IgD-negative memory B cell (primary cell): ENCODE results near the gene RBM4. TPM values are rescaled to one million over a fixed set of nuclear protein-coding genes. Genes with fewer than 3 reads are reported as not detected.
A peak's percentile ranks its signal among the peaks of the same experiment; 100 is the strongest.
"Not testable (repeated sequence)": the region's sequence is repeated elsewhere in the genome, so short reads cannot be mapped to it uniquely, and the experiment has no call there.

Experiments
- H3K27ac Mint-ChIP-seq, 3 donors: one replicate each; pipeline ENCODE4 v1.8.0; 2020 to 2022; ENCODE audit warnings: mild to moderate bottlenecking in 3 of 3, mixed read lengths in 3 of 3, moderate library complexity in 1 of 3
- H3K27me3 Mint-ChIP-seq: one replicate; pipeline ENCODE4 v1.8.0; 2021; ENCODE audit warnings: mixed read lengths
- H3K36me3 Mint-ChIP-seq: one replicate; pipeline ENCODE4 v1.8.0; 2020; ENCODE audit warnings: mild to moderate bottlenecking, mixed read lengths
- H3K4me1 Mint-ChIP-seq, 3 donors: one replicate each; pipeline ENCODE4 v1.8.0; 2020 to 2022; ENCODE audit warnings: mixed read lengths in 3 of 3, mild to moderate bottlenecking in 1 of 3
- H3K4me3 Mint-ChIP-seq, 4 donors: one replicate each; pipeline ENCODE4 v1.8.0; 2020 to 2022; ENCODE audit warnings: mild to moderate bottlenecking in 4 of 4, mixed read lengths in 4 of 4, moderate library complexity in 3 of 4
- H3K9me3 Mint-ChIP-seq, 3 donors: one replicate each; pipeline ENCODE4 v1.8.0; 2020 to 2021; ENCODE audit warnings: mixed read lengths in 3 of 3, mild to moderate bottlenecking in 1 of 3
- polyA plus RNA-seq: library from polyadenylated mRNA; unstranded; fragments of 300-500 nt; fragmentation: Illumina TruSeq; gene quantifications from one replicate; pipeline ENCODE4 v1.2.3, GENCODE V29; 2021

Gene RBM4
- 189 TPM for polyA plus RNA-seq

GRCh38 chr11:66638177-66639065 lies at the start of gene RBM4:
RBM4 (plus strand) TSS chr11:66638703; CDS start chr11:66639712, 1,009 bp downstream.
- Mint-ChIP-seq H3K9me3 (no peaks in the 10 kb centered on the region), H3K36me3 (peaks cover 7% of the 10 kb centered on the region), H3K4me3 (peak within 1 kb of the TSS; percentile 95 to 98 (median 98)), H3K4me1 (peaks cover 50 to 57% (median 56%) of the 10 kb centered on the region in 3 donors), H3K27me3 (peaks cover 1% of the 10 kb centered on the region), H3K27ac (peak within 1 kb of the TSS; percentile 85 to 99 (median 91))

- H3K36me3 Mint-ChIP-seq, H3K27me3 Mint-ChIP-seq, H3K4me3 Mint-ChIP-seq, H3K27ac Mint-ChIP-seq, H3K9me3 Mint-ChIP-seq: not testable (repeated sequence)
- H3K4me1 Mint-ChIP-seq: peaks cover 8 to 13% (median 11%) of the 10 kb centered on the region in 3 donors
Measured at GRCh38 chr11:66589315-66589714, 49.2 kb upstream of the RBM4 start.

GRCh38 chr11:66589996-66590675 lies 48.4 kb upstream of the RBM4 start:
- H3K27ac Mint-ChIP-seq: peak overlapping the region; percentile 19 to 31 (median 23)
- no peaks in the 10 kb centered on the region for H3K27me3 Mint-ChIP-seq
- no peaks in the 10 kb centered on the region for H3K9me3 Mint-ChIP-seq
- peaks cover 11 to 18% (median 16%) of the 10 kb centered on the region in 3 donors for H3K4me1 Mint-ChIP-seq
- H3K4me3 Mint-ChIP-seq: peak overlapping the region in 1 of 4 donors; percentile 57
- H3K36me3 Mint-ChIP-seq: peaks cover 2% of the 10 kb centered on the region

GRCh38 chr11:66591175-66591574 lies 47.3 kb upstream of the RBM4 start:
- Mint-ChIP-seq H3K27me3 (no peaks in the 10 kb centered on the region), H3K4me1 (peaks cover 14 to 26% (median 25%) of the 10 kb centered on the region in 3 donors), H3K36me3 (peaks cover 2% of the 10 kb centered on the region), H3K4me3 (peak overlapping the region in 2 of 4 donors; percentile 74 to 95), H3K27ac (peak overlapping the region in 1 of 3 donors; percentile 77), H3K9me3 (no peaks in the 10 kb centered on the region)

- no peaks in the 10 kb centered on the region for H3K9me3 Mint-ChIP-seq
- H3K4me3 Mint-ChIP-seq: peak within 1 kb of the TSS; percentile 95 to 100 (median 100)
- H3K27me3 Mint-ChIP-seq: no peaks in the 10 kb centered on the region
- peak within 1 kb of the TSS; percentile 91 to 100 (median 98) for H3K27ac Mint-ChIP-seq
- H3K36me3 Mint-ChIP-seq: peaks cover 2% of the 10 kb centered on the region
- H3K4me1 Mint-ChIP-seq: peaks cover 16 to 26% (median 25%) of the 10 kb centered on the region in 3 donors
Measured at GRCh38 chr11:66592457-66593302, 45.8 kb upstream of the RBM4 start, which contains the start of the genes CCDC87 and CCS. CCDC87 (minus strand) TSS chr11:66593063; CDS start chr11:66593015, 48 bp downstream. CCS (plus strand) TSS chr11:66593185; CDS start chr11:66593262, 77 bp downstream.

- Mint-ChIP-seq H3K27ac (peak overlapping the region; percentile 91 to 100 (median 98)), H3K36me3 (peaks cover 2% of the 10 kb centered on the region), H3K4me1 (peaks cover 16 to 28% (median 25%) of the 10 kb centered on the region in 3 donors), H3K9me3 (no peaks in the 10 kb centered on the region), H3K4me3 (peak overlapping the region; percentile 95 to 100 (median 100)), H3K27me3 (no peaks in the 10 kb centered on the region)
Measured at GRCh38 chr11:66593303-66593635, 45.2 kb upstream of the RBM4 start.

- Mint-ChIP-seq H3K4me1 (peaks cover 16 to 30% (median 28%) of the 10 kb centered on the region in 3 donors), H3K9me3 (no peaks in the 10 kb centered on the region), H3K4me3 (peak overlapping the region; percentile 95 to 100 (median 100)), H3K36me3 (peaks cover 2% of the 10 kb centered on the region), H3K27me3 (no peaks in the 10 kb centered on the region), H3K27ac (peak overlapping the region; percentile 91 to 100 (median 98))
Measured at GRCh38 chr11:66593650-66594049, 44.9 kb upstream of the RBM4 start.

GRCh38 chr11:66595245-66595904 lies 43.1 kb upstream of the RBM4 start:
- no peaks in the 10 kb centered on the region for H3K27me3 Mint-ChIP-seq
- peak overlapping the region; percentile 46 to 87 (median 72) for H3K4me3 Mint-ChIP-seq
- H3K9me3 Mint-ChIP-seq: no peaks in the 10 kb centered on the region
- H3K36me3 Mint-ChIP-seq: peaks cover 2% of the 10 kb centered on the region
- H3K4me1 Mint-ChIP-seq: peaks cover 16 to 34% (median 34%) of the 10 kb centered on the region in 3 donors
- peak overlapping the region; percentile 71 to 88 (median 80) for H3K27ac Mint-ChIP-seq

- H3K9me3 Mint-ChIP-seq: no peaks in the 10 kb centered on the region
- H3K4me1 Mint-ChIP-seq: peaks cover 10 to 30% (median 28%) of the 10 kb centered on the region in 3 donors
- no peaks in the 10 kb centered on the region for H3K36me3 Mint-ChIP-seq
- H3K27me3 Mint-ChIP-seq: no peaks in the 10 kb centered on the region
- H3K4me3 Mint-ChIP-seq: no peak overlapping the region
- no peak overlapping the region for H3K27ac Mint-ChIP-seq
Measured at GRCh38 chr11:66598993-66599392, 39.5 kb upstream of the RBM4 start.

GRCh38 chr11:66600219-66600618 lies 38.3 kb upstream of the RBM4 start:
- H3K36me3 Mint-ChIP-seq: peaks cover 2% of the 10 kb centered on the region
- H3K4me3 Mint-ChIP-seq: peak overlapping the region in 2 of 4 donors; percentile 5 to 46
- H3K4me1 Mint-ChIP-seq: peaks cover 6 to 24% (median 24%) of the 10 kb centered on the region in 3 donors
- H3K27me3 Mint-ChIP-seq: no peaks in the 10 kb centered on the region
- peak overlapping the region in 1 of 3 donors; percentile 62 for H3K27ac Mint-ChIP-seq
- no peaks in the 10 kb centered on the region for H3K9me3 Mint-ChIP-seq

- H3K27ac Mint-ChIP-seq: peak overlapping the region in 1 of 3 donors; percentile 62
- no peaks in the 10 kb centered on the region for H3K9me3 Mint-ChIP-seq
- H3K36me3 Mint-ChIP-seq: peaks cover 2% of the 10 kb centered on the region
- H3K27me3 Mint-ChIP-seq: no peaks in the 10 kb centered on the region
- peak overlapping the region in 2 of 4 donors; percentile 21 to 57 for H3K4me3 Mint-ChIP-seq
- H3K4me1 Mint-ChIP-seq: peaks cover 4 to 19% (median 19%) of the 10 kb centered on the region in 3 donors
Measured at GRCh38 chr11:66600631-66601233, 37.8 kb upstream of the RBM4 start.

- H3K9me3 Mint-ChIP-seq: no peaks in the 10 kb centered on the region
- peaks cover 7 to 17% (median 16%) of the 10 kb centered on the region in 3 donors for H3K4me1 Mint-ChIP-seq
- no peak overlapping the region for H3K27ac Mint-ChIP-seq
- no peak overlapping the region for H3K4me3 Mint-ChIP-seq
- peaks cover 2% of the 10 kb centered on the region for H3K36me3 Mint-ChIP-seq
- no peaks in the 10 kb centered on the region for H3K27me3 Mint-ChIP-seq
Measured at GRCh38 chr11:66603072-66603471, 35.4 kb upstream of the RBM4 start.

GRCh38 chr11:66604155-66604554 lies 34.3 kb upstream of the RBM4 start:
- Mint-ChIP-seq H3K36me3 (peaks cover 2% of the 10 kb centered on the region), H3K27me3 (no peaks in the 10 kb centered on the region), H3K4me1 (peaks cover 12 to 14% (median 13%) of the 10 kb centered on the region in 3 donors), H3K27ac (no peak overlapping the region), H3K9me3 (no peaks in the 10 kb centered on the region), H3K4me3 (no peak overlapping the region)
